BLaER1 treated with 17β-estradiol and CSF1 and Interleukin-3, amounts not matched to agents 10 nM and 100 nM (cell line): ENCODE data around the gene CPM.
A peak's percentile ranks its signal among the peaks of the same experiment; 100 is the strongest.

Experiments used
- H3K27ac ChIP-seq, 11 experiments: shearing (Covaris generic); formaldehyde crosslinking; 2 replicates each; pipeline ENCODE4 v1.8.1; 2022
- H3K27me3 ChIP-seq, 11 experiments: shearing (Covaris generic); formaldehyde crosslinking; 2 replicates each; pipeline ENCODE4 v1.8.1; 2022
- H3K36me3 ChIP-seq, 11 experiments: shearing (Covaris generic); formaldehyde crosslinking; 2 replicates each; pipeline ENCODE4 v1.8.1; 2022
- H3K4me1 ChIP-seq, 10 experiments: shearing (Covaris generic); formaldehyde crosslinking; 2 replicates each; pipeline ENCODE4 v1.8.1; 2022
- H3K4me2 ChIP-seq, 11 experiments: shearing (Covaris generic); formaldehyde crosslinking; 2 replicates each; pipeline ENCODE4 v1.8.1; 2022
- H3K4me3 ChIP-seq, 10 experiments: shearing (Covaris generic); formaldehyde crosslinking; 2 replicates each; pipeline ENCODE4 v1.8.1; 2022
- H3K9ac ChIP-seq, 11 experiments: shearing (Covaris generic); formaldehyde crosslinking; 2 replicates each; pipeline ENCODE4 v1.8.1; 2022
- H3K9me3 ChIP-seq, 11 experiments: shearing (Covaris generic); formaldehyde crosslinking; replicated peaks in 1 of 11; 2 replicates each; pipeline ENCODE4 v1.8.1; 2022
- H4K20me1 ChIP-seq, 11 experiments: shearing (Covaris generic); formaldehyde crosslinking; 2 replicates each; pipeline ENCODE4 v1.8.1; 2022
- Cebpa-rat ChIP-seq, 11 experiments: shearing (Covaris generic); IDR thresholded peaks; 2 replicates each; pipeline ENCODE4 v1.8.1; 2022

CPM gene

GRCh38 chr12:68887641-68888040, 45.3 kb downstream of the CPM start:
- Histone ChIP-seq H4K20me1 (peaks cover 0 to 74% (median 0%) of the 10 kb centered on the region in 11 experiments; a peak in 3 of 22 replicates), H3K27me3 (no peaks in the 10 kb centered on the region), H3K4me1 (peaks cover 24 to 75% (median 53%) of the 10 kb centered on the region in 10 experiments), H3K4me2 (0 out of 22 replicates have a peak overlapping the region, but pooled peaks of 1 of the 11 experiments have one; percentile 67), H3K4me3 (no peak overlapping the region), H3K9me3 (peaks cover 0 to 3% (median 0%) of the 10 kb centered on the region in 11 experiments; a peak in 2 of 22 replicates), H3K36me3 (peaks cover 0 to 37% (median 0%) of the 10 kb centered on the region in 11 experiments; a peak in 4 of 22 replicates), H3K9ac (no peak overlapping the region), H3K27ac (no peak overlapping the region)
- TF ChIP-seq Cebpa-rat (IDR thresholded peaks at IDR 0.05) = no peak

GRCh38 chr12:68886636-68887572, 46.1 kb downstream of the CPM start:
- Histone ChIP-seq H3K27me3 (no peaks in the 10 kb centered on the region), H3K4me1 (peaks cover 24 to 73% (median 52%) of the 10 kb centered on the region in 10 experiments), H4K20me1 (peaks cover 0 to 67% (median 0%) of the 10 kb centered on the region in 11 experiments; a peak in 3 of 22 replicates), H3K4me3 (no peak overlapping the region), H3K4me2 (peak overlapping the region in 5 of 11 experiments; percentile 6 to 77 (median 67); a peak in 8 of 22 replicates), H3K9me3 (peaks cover 0 to 8% (median 3%) of the 10 kb centered on the region in 11 experiments; a peak in 5 of 22 replicates), H3K36me3 (peaks cover 0 to 39% (median 0%) of the 10 kb centered on the region in 11 experiments; a peak in 4 of 22 replicates), H3K27ac (no peak overlapping the region), H3K9ac (no peak overlapping the region)
- TF ChIP-seq Cebpa-rat (IDR thresholded peaks at IDR 0.05) = no peak

GRCh38 chr12:68885381-68885780, 47.6 kb downstream of the CPM start:
- no peak overlapping the region for H3K4me3 ChIP-seq
- peaks cover 0 to 57% (median 0%) of the 10 kb centered on the region in 11 experiments; a peak in 3 of 22 replicates for H4K20me1 ChIP-seq
- peak overlapping the region in 9 of 11 experiments; percentile 33 to 71 (median 49); a peak in 16 of 22 replicates for H3K27ac ChIP-seq
- H3K4me2 ChIP-seq = peak overlapping the region; percentile 40 to 77 (median 58)
- no peak for TF ChIP-seq Cebpa-rat (IDR thresholded peaks at IDR 0.05)
- peak overlapping the region in 4 of 11 experiments; percentile 9 to 60 (median 25); a peak in 5 of 22 replicates for H3K9ac ChIP-seq
- peaks cover 0 to 8% (median 3%) of the 10 kb centered on the region in 11 experiments; a peak in 5 of 22 replicates for H3K9me3 ChIP-seq
- H3K27me3 ChIP-seq = no peaks in the 10 kb centered on the region
- peaks cover 0 to 50% (median 0%) of the 10 kb centered on the region in 11 experiments; a peak in 4 of 22 replicates for H3K36me3 ChIP-seq
- H3K4me1 ChIP-seq = peaks cover 17 to 62% (median 43%) of the 10 kb centered on the region in 10 experiments

- Histone ChIP-seq H3K4me1 (peaks cover 8 to 51% (median 33%) of the 10 kb centered on the region in 10 experiments; a peak in 17 of 20 replicates), H3K9ac (no peak overlapping the region)
- no peak for TF ChIP-seq Cebpa-rat (IDR thresholded peaks at IDR 0.05)
Measured at GRCh38 chr12:68884251-68884650, 48.7 kb downstream of the CPM start.

GRCh38 chr12:68883151-68883550, 49.8 kb downstream of the CPM start:
- Histone ChIP-seq H3K27me3 (no peaks in the 10 kb centered on the region), H3K4me2 (peak overlapping the region in 7 of 11 experiments; percentile 28 to 70 (median 56); a peak in 13 of 22 replicates), H3K9me3 (peaks cover 9 to 24% (median 15%) of the 10 kb centered on the region in 11 experiments), H3K9ac (0 out of 22 replicates have a peak overlapping the region, but pooled peaks of 1 of the 11 experiments have one; percentile 5), H4K20me1 (peaks cover 0 to 43% (median 0%) of the 10 kb centered on the region in 11 experiments; a peak in 3 of 22 replicates), H3K36me3 (peaks cover 0 to 72% (median 0%) of the 10 kb centered on the region in 11 experiments; a peak in 5 of 22 replicates), H3K27ac (no peak overlapping the region), H3K4me3 (no peak overlapping the region), H3K4me1 (peaks cover 8 to 51% (median 33%) of the 10 kb centered on the region in 10 experiments; a peak in 17 of 20 replicates)
- no peak for TF ChIP-seq Cebpa-rat (IDR thresholded peaks at IDR 0.05)

More at GRCh38 chr12:68884251-68884650, 48.7 kb downstream of the CPM start:
- H3K27me3 ChIP-seq = no peaks in the 10 kb centered on the region
- H3K27ac ChIP-seq = no peak overlapping the region
- H3K9me3 ChIP-seq = peaks cover 0 to 13% (median 4%) of the 10 kb centered on the region in 11 experiments; a peak in 12 of 22 replicates
- peak overlapping the region in 1 of 11 experiments; percentile 67; a peak in 2 of 22 replicates for H3K4me2 ChIP-seq
- H3K36me3 ChIP-seq = peaks cover 0 to 61% (median 0%) of the 10 kb centered on the region in 11 experiments; a peak in 4 of 22 replicates
- peaks cover 0 to 53% (median 0%) of the 10 kb centered on the region in 11 experiments; a peak in 3 of 22 replicates for H4K20me1 ChIP-seq
- no peak overlapping the region for H3K4me3 ChIP-seq

- Histone ChIP-seq H3K4me3 (no peak overlapping the region), H3K27ac (no peak overlapping the region), H3K27me3 (no peaks in the 10 kb centered on the region), H3K4me2 (peak overlapping the region in 7 of 11 experiments; percentile 28 to 70 (median 56); a peak in 13 of 22 replicates), H3K9ac (no peak overlapping the region), H3K9me3 (peaks cover 17 to 31% (median 23%) of the 10 kb centered on the region in 11 experiments), H4K20me1 (peaks cover 0 to 36% (median 0%) of the 10 kb centered on the region in 11 experiments; a peak in 3 of 22 replicates), H3K4me1 (peaks cover 8 to 51% (median 33%) of the 10 kb centered on the region in 10 experiments; a peak in 17 of 20 replicates), H3K36me3 (peaks cover 0 to 79% (median 0%) of the 10 kb centered on the region in 11 experiments; a peak in 5 of 22 replicates)
- no peak for TF ChIP-seq Cebpa-rat (IDR thresholded peaks at IDR 0.05)
Measured at GRCh38 chr12:68882251-68882964, 50.6 kb downstream of the CPM start.

GRCh38 chr12:68880660-68881325, 52.2 kb downstream of the CPM start:
- H3K27ac ChIP-seq = no peak overlapping the region

More at GRCh38 chr12:68880660-68881325, 52.2 kb downstream of the CPM start:
- Histone ChIP-seq H4K20me1 (peaks cover 0 to 22% (median 0%) of the 10 kb centered on the region in 11 experiments; a peak in 2 of 22 replicates), H3K4me3 (no peak overlapping the region), H3K9ac (no peak overlapping the region), H3K4me2 (no peak overlapping the region), H3K27me3 (no peaks in the 10 kb centered on the region), H3K36me3 (peaks cover 0 to 87% (median 0%) of the 10 kb centered on the region in 11 experiments; a peak in 5 of 22 replicates), H3K4me1 (peaks cover 11 to 51% (median 33%) of the 10 kb centered on the region in 10 experiments; a peak in 18 of 20 replicates), H3K9me3 (peaks cover 19 to 33% (median 29%) of the 10 kb centered on the region in 11 experiments)
- no peak for TF ChIP-seq Cebpa-rat (IDR thresholded peaks at IDR 0.05)
